SU-DHL-6 (cell line): ENCODE data around the gene ROBO2.

ENCODE experiments used
- EZH2phosphoT487 ChIP-seq: fragments of 200-600 bp; sonication (generic), shearing (Covaris generic); conservative IDR thresholded peaks from 2 replicates; pipeline ENCODE4 v1.6.1; 2018; ENCODE audit warnings: mild to moderate bottlenecking, antibody characterized with exemption, low read length, moderate library complexity, mixed read lengths
- TF ChIP-seq, protein P1 (sequence below): fragments of 200-600 bp; sonication (generic); IDR thresholded peaks from one replicate; pipeline ENCODE4 v1.5.1; 2017; ENCODE audit warnings: antibody characterized with exemption, mild to moderate bottlenecking, low read length, moderate library complexity; ENCODE audit not compliant: insufficient read depth, poor library complexity, severe bottlenecking

DNA sequence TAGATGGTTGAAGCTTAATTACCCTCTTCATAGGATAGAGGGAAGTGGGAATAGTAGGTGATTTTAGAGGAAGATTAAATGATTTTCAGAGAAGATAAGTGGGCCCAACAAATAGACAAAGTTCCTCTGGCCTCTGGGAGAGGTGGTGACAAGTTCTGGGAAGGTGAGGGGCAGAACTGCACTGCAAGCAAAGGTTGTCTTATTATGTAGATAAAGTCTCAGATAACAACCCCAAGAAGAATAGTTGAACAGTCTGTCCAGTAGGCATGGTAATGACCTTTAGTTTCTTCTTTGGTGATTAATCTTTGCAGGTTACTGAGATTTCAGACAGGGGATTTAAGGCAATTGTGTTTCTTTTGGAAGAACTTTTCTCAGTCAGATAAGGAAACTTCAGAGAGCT is 439.1 kb downstream of the ROBO2 start:
- TF ChIP-seq, protein P1, sequence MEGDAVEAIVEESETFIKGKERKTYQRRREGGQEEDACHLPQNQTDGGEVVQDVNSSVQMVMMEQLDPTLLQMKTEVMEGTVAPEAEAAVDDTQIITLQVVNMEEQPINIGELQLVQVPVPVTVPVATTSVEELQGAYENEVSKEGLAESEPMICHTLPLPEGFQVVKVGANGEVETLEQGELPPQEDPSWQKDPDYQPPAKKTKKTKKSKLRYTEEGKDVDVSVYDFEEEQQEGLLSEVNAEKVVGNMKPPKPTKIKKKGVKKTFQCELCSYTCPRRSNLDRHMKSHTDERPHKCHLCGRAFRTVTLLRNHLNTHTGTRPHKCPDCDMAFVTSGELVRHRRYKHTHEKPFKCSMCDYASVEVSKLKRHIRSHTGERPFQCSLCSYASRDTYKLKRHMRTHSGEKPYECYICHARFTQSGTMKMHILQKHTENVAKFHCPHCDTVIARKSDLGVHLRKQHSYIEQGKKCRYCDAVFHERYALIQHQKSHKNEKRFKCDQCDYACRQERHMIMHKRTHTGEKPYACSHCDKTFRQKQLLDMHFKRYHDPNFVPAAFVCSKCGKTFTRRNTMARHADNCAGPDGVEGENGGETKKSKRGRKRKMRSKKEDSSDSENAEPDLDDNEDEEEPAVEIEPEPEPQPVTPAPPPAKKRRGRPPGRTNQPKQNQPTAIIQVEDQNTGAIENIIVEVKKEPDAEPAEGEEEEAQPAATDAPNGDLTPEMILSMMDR: no peak
- TF ChIP-seq EZH2phosphoT487: no peak
